SK-N-MC (cell line): ENCODE results near the gene GNAT3.

Source experiments
- EZH2 ChIP-seq: fragments of 200-600 bp; sonication (generic); IDR thresholded peaks from one replicate; pipeline ENCODE4 v1.6.1; 2017; ENCODE audit warnings: antibody characterized with exemption
- FOXP2 ChIP-seq: optimal IDR thresholded peaks from 2 replicates; pipeline ENCODE3; 2011; ENCODE audit warnings: mild to moderate bottlenecking, moderate library complexity; ENCODE audit not compliant: insufficient read depth; ENCODE audit errors: extremely low read length, control extremely low read depth
- POLR2AphosphoS5 ChIP-seq: IDR thresholded peaks from 2 replicates; pipeline ENCODE4 v1.6.1; 2012; ENCODE audit warnings: mild to moderate bottlenecking, low read depth, low read length, borderline replicate concordance

DNA sequence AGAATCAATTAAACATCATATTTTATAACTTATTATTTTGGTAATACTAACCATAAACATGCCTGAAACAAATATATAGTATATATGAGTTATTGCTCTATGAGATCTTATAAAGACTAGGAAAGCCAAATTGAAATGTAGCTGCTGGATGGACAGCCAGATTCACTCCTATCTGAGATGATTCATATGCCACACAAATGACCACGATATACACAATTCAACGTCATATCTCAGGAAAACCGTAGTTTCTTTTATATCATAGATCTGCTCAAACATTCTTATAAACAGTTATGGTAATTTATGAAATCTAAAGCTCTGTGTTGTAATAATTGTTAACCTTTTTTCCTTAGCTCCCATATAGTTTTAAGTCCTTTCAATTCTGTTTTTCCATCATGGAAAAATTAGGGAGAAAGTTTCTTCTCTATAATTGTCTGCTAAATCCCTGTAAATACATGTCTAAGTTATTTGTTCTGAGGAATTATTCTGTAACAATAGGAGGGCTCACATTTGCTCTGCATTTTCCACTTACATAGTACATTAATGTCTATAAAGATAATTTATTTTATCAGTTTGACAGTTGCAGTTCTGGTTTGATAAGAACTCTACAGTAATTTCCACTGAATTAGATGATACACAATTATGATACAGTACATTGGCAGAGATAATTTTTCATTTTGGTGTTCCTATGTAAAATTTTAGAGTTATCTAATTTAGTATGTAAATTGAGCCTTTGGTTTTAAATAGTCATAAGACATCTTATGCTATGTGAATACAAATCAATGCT lies 42.7 kb downstream of the GNAT3 start:
- TF ChIP-seq POLR2AphosphoS5 (no peak), EZH2 (no peak), FOXP2 (no peak)
